GM18498 (cell line): ENCODE results near the gene BLOC1S4.

Source experiments
- ATAC-seq: cut with Tn5 transposase; IDR thresholded peaks from one replicate; pipeline ENCODE4 v1.9.1; 2021; ENCODE audit warnings: mild to moderate bottlenecking, moderate library complexity; ENCODE audit not compliant: unreplicated experiment

The BLOC1S4 gene

GRCh38 chr4:6761649-6762615, 46.0 kb downstream of the BLOC1S4 start:
- no peak for ATAC-seq

GRCh38 chr4:6763330-6763851, 47.4 kb downstream of the BLOC1S4 start:
- ATAC-seq: no peak

GRCh38 chr4:6764976-6765620, 49.1 kb downstream of the BLOC1S4 start:
- no peak for ATAC-seq

GRCh38 chr4:6765703-6766102, 49.7 kb downstream of the BLOC1S4 start:
- ATAC-seq: no peak
